H54 (cell line): Measurements from ENCODE around the gene C17orf113.

Experiments
- DNase-seq: peaks from one replicate; pipeline ENCODE4 v3.0.0; 2011; ENCODE audit warnings: low spot score, mixed read lengths; ENCODE audit not compliant: insufficient read length
- FAIRE-seq: peaks from 3 replicates; lab custom pipeline; 2011; peaks lifted over from hg19 to GRCh38; lab: Jason Lieb, UNC
- POLR2A ChIP-seq: IDR thresholded peaks from 2 replicates; pipeline ENCODE4 v1.6.1; 2011; ENCODE audit warnings: low read depth, mild to moderate bottlenecking, low read length

The C17orf113 gene

DNA sequence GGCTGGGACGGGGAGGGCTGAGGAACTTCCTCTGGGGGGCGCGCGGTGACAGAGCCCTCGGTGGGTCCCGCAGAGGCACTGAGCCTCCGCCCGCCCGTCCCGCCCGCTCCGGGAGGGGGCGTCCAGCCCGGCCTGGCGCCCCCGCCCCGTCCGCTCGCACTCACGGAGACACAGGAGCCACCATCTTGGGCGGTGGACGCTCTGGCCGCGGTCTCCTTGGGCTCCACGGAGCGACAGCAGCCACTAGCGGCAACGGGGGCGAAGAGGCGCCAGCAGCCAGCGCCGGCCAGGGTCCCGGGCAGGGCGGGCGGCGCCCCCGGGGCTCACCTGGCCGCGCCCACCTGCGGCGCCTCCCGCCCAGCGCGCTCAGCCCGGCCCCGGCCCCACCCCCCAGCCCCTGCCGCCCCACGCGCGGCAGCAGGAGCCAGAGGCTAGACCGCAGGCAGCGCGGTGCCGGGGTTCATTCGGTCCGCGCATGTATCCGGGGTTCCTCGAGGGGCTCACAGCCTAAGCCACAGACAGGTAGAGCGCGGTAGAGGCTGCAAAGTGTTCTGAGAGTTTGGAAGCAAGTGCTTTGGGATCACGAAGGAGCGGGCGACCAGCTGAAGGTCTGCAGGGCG, at the start of gene C17orf113:
Gene C17orf113 (minus strand): TSS at position 209 of the 620 bp plus-strand sequence. CDS start 7,225 bp downstream, outside the sequence.
- TF ChIP-seq POLR2A, result peak; percentile 24; the same call in 1 of the 2 replicates
- no peak for FAIRE-seq
- no peak for DNase-seq

DNA sequence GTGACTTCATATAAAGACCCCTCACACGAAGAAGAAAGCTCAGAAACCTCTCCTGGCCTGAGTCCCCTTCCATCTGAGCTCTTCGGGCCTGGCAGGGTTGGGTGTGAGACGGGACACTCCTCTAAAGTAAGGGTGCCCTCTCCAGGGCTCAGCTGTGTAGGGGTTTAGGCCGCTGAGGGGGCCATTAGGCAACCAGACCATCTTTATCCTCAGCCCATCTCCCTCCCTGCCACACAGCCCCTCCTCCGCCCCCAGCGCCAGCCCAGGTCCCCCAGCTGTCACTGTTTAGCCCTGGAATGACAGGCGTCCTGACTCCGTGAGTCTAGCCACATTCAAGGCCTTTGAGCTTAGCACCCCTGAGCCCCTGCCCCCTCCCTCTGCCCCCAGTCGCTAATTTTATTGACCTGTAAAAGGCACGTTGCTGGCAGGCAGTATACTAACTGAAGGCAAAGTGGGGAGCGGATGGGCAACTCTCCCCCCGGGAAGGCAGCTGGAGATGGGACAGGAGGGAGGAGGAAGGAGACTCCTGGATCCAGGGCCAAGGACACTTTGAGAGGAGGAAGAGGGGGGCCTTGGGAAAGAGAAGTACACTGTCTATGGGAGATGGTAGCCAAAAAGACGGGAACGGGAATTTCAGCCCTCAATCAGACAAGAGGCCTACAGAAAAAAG, 48.5 kb upstream of the C17orf113 start:
- no peak for TF ChIP-seq POLR2A
- no peak for DNase-seq
- no peak for FAIRE-seq

DNA sequence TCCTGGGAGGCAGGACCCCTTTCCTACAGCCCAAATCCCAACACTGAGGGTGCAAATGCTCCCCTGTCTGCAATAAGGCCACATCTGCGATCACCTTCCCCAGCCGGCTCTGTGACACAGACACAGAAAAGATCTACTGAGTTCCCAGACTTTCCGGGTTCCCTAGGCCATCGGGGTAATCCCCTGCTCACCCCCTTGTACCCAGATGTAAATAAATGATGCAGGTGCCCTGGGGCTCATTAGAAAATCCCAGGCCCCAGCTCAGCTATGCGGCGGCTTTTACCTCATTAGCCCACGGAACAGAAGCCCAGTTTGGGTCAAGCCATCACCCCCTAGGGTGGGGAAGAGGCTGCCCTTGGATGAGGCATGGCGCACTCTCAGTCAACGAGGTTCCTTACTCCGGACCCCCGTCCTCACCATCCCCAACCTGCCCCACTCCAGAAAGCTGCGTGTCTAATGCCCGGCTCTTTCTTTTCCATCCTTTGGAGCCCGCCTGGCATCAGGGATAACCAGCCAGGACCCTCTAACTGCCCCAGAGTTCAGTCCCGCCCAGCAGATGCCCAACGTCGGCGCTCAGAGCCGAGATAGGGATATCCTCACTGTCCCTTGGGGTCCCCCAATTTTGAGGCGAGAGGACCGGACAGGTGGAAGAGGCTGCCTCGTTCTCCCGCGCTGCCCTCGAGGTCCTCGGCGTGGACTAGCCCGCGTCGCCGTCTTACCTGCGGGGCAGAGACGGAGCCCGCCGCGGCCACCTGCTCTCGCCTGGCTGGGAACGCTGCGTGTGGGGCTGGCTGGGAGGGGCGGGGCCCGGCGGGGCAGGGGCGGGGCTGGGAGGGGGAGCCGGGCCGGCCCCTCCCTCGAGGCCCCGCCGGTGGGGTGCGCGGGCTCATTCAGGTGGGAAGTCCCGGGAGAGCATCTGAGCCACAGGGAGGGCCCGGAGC, 47.6 kb upstream of the C17orf113 start, which contains the start of gene ZNF385C:
Gene ZNF385C (minus strand): TSS at position 783 of the 941 bp plus-strand sequence. CDS start 35,417 bp downstream, outside the sequence.
- no peak for TF ChIP-seq POLR2A
- FAIRE-seq, result no peak
- no peak for DNase-seq

DNA sequence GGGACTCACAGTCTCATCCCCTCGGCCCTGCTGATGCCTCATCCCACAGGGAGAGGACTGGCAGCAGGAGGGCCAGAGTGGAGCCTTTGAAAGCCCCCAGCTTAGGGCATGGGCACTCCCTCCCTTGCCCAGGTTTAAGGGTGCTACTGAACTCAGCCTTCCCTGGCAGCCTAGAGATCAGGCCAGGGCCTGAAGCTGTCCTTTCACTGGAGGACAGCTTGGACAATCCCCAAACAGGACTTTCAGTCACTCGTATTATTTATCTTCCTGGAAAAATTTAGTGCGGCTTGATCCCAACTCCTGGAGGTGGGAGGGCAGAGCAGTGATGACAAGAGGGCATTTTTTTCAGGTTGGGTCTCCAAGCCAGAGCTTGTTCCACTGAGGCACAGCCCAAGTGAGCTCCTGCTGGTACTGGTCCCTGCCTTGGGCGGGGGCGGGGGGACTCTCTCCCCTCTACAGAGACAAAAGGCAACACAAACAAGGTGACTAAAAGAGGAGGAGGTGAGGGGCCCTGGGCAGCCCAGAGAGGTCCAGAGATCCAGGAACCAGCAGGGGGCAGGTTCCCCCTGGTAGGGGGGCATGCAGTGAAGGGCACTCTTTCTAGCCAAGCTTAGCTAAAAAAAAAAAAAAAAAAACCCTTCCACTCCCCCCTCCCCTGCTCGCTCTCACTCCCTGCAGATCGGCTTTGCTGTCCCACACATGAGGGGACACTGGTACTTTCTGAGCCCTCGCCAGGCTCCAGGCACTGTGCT, 46.1 kb upstream of the C17orf113 start:
- no peak for DNase-seq
- no peak for FAIRE-seq
- no peak for TF ChIP-seq POLR2A

DNA sequence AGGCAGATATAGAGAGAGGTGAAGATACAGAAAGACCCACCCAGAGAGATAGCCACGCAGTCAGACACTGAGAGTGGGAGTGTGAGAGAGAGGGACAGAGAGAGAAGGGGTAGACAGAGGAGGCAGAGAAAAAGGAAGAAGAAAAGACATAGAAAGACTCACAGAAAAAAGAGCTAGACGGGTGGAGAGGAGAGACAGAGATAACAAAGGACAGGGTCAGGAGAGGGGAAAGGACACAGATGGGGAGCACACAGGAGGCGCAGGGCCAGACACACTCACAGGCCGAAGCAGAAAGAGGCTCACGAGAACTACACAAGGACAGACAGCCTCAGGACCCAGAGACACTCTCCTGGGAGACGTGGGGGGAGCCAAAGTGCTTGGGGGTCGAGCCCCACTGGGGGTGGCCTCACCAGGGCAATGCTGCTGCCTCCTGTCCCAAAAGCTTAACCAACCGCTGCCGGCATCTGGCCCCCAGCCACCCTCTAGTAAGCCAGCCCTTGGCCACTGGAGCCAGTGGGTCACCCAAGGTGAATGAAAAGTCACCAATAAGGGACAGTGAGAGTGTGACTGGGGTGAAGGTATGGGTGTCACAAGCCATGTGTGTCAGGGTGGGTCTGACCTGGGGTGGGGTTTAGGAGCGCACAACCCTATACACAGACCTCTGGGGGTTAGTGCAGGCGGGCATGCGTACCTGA, 44.1 kb upstream of the C17orf113 start:
- no peak for TF ChIP-seq POLR2A
- no peak for FAIRE-seq

DNA sequence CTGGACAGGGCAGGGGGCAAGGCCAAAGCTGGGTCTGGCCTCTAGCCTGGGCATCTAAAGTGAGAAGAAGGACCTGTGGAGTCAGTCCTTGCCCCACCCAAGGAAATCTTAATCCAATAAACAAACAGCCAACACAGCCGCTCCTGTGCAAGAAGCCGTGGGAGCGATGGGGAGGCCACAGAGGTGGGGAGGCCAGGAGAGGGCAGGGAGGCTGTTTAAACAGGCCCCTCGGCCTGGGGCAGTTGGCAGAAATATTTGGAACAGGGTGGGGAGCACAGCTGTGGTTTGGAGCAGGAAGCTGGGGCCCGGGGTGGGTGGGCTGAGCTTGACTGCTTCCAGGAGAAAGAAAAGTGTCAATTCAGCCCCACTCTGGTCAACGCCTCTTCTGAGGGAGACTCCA, 42.5 kb upstream of the C17orf113 start:
- no peak for FAIRE-seq

More for the DNA sequence above, 44.1 kb upstream of the C17orf113 start:
- DNase-seq, result no peak

DNA sequence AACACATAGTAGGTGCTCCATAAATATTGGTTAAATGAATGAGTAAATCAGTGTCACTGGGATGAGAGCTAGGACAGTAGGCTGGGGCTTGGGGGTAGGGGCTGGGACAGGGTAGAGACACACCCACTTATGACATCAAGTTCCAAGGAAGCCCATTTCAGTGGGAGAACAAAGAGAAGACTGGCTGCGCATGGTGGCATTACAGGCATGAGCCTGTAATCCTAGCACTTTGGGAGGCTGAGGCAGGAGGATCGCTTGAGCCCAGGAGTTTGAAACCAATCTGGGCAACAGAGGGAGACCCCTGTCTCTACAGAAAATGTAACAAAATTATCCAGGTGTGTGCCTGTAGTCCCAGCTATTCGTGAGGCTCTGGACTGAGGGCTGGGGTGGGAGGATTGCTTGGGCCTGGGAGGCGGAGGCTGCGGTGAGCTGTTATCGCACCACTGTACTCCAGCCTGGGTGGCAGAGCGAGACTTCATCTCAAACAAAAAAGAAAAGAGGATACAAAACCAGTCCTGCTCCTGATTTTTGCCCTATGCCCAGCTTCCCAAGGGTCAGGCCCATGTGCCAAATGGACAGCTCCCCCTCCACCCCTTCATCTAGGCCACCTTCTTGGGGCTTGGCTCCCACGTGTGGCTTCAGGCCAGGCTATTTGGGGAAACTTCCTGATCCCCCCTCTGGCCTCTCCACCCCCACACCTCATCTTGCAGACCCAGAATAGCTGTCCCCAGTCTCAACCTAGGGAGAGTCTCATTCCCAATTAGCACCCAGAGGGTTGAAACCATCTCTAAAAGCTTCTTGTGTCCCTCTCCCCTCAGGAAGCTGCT, 40.8 kb upstream of the C17orf113 start:
- no peak for TF ChIP-seq POLR2A
- DNase-seq (no peak), FAIRE-seq (no peak)

More for the DNA sequence above, 42.5 kb upstream of the C17orf113 start:
- DNase-seq, result no peak
- TF ChIP-seq POLR2A, result no peak

DNA sequence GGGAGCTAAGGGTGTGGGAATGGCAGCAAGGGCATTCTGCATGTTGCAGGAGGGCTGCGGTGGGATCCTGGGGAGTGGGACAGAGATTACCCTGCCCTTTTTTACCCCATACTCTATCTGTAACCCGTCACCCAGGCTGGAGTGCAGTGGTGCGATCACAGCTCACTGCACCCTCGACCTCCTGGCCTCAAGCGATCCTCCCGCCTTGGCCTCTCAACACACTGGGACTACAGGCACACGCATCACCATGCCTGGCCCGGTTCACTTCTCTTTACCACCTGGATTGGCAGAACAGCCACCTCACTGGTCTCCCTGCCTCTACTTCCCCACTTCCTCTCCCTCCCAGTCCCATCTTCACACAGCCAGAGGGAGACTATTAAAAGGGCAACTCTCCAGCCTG, 38.3 kb upstream of the C17orf113 start:
- FAIRE-seq (no peak), DNase-seq (no peak)
- no peak for TF ChIP-seq POLR2A

DNA sequence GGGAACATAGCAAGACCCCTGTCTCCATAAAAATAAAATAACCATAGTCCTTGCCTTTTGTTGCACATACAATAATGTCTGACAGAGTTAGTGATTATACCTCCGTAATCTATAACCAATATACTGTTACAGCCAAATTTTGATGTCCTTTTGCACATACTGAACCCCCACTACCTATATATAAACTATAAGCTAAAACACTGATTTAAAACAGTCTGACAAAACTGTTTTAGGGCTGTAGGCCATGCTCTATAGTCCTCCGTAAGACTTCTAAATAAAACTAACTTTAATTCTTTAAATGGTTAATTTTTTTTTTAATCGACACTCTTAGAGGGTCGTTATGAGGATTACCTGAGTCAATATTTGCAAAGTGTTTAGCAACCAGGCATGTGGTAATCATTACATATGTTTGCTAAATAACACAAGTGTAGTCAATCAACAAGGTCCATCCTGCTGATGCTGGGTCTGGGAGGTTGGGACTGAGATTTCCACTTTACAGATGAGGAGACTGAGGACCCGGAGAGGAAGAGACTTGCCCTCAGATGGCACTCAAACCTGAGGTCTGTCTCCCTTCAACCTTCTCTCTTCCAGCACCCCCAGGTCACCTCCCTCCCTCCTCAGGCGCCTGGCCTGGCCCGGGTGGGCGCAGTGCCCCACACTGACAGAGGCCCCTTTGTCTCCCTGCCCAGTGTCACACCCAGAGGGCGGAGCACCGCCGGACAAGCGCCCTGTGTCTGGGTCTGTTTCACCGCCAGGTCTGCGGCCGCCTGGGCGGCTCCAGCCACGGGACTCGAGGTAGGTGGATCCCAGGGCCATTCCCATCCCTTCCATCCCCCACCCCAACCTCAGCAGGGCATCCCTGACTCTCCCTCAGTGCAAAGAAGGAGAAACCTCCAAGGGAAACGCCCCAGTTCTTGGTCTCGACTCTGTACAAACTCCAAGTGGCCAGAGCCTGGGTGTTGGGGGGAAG, 37.6 kb upstream of the C17orf113 start:
- no peak for TF ChIP-seq POLR2A
- DNase-seq, result no peak
- no peak for FAIRE-seq

DNA sequence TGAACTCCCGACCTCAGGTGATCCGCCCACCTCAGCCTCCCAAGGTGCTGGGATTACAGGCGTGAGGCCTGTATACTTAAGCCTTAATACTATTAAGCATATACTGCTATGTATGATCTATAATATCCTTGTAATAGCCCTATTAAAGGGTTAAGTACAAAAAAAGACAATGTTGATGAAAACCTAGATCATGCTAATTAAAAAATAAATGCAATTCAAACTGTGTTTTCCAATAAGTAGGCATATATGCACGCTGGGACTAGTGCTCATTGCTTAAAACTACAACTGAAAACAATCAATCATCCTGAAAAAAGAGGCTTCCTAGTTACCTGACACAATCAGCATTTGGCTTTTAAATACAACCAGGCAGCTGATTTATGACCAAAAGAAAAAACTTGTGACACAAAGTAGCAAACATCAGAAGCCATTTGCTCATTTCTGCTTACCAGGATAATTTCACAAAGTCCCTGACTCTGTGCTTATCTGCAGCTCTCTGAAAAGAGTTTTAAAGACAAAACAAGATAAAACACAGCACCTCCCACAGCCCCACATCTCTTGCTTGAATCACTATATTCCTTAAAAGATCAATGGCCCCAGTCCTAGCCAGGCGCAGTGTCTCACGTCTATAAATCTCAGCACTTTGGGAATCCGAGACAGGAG, 36.8 kb upstream of the C17orf113 start:
- DNase-seq, result no peak
- no peak for FAIRE-seq

More for the DNA sequence above, 36.8 kb upstream of the C17orf113 start:
- no peak for TF ChIP-seq POLR2A
